DMS79 treated with DMSO at 0.1 percent for 48 hours (cell line): ENCODE measurements around the gene CMIP.

Source experiments
- DNase-seq: peaks from one replicate; lab custom pipeline; 2025; lab: John Stamatoyannopoulos, UW

CMIP gene

DNA sequence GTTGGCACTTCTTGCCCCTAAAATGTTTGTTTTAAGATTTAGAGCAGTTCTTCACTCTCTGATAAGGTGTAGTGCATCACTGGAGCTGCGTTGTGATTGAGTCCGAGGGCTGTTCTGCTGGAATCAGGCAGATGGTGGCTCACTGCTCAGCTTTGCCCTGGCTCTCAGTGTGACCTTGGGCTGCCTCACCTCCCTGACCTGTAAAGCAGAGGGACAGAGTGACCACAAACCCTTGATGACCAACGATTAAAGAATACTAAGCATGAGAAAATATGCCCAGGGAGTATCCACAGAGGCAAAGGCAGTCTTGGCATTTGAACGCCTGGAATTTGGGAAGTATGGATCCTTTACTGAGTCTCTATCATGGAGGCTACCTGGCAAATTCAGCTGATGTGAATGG lies 18.1 kb downstream of the CMIP start:
- no peak for DNase-seq

DNA sequence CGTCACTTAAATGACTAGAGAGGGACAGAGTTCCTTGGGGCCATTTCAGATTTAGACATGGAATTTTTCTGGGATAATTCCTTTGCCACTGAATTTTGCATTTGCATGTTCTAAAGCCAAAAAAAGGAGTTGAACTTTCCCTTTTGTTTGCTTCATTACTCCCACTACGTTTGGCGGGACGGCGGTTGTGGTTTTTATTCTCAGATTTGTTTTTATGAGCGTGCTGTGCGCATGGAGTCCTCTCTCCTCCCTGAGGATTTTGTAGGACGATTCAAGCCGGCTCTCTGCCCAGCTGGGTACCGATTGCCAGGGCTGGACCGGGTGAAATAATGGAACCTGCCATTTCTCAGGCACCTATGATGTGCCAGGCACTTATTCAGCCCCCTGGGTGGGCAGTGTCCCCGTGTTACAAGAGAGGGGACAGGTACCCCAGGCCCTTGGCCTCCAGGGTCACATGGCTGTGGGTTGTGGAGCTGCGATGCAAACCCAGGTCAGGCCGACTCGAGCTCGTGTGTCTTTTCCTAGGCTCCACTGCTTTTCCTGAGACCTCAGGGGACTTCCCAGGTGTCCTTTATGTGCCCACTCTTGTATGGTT lies 18.8 kb downstream of the CMIP start:
- no peak for DNase-seq

GRCh38 chr16:81464279-81464678 lies 19.7 kb downstream of the CMIP start:
- DNase-seq: no peak

DNA sequence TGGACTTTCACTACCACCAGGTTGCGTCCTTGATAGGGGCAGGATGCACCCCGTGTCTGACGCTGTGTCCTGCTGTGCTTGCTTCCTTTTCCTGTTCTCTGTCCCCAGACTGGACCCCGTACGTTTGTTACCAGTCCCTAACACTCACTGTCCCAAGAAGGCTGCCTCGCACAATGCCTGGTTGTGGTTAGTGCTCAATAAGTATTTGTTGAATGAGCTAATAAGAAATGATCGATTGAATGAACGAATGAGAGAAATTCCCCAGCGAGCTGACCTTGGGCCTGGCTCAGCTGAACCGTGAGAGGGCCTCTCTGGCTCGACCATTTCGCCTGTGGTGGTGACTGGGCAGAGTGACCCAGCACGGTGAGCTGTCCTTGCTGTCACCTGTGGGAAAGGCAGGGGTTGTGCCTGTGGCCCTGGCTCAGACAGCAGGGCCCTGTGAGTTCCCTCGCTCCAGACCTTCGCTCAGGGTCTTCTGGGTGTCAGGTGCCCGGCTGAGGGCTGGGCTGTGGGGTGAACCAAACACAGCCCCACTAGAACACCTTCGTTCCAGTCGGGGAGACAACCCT lies 20.9 kb downstream of the CMIP start:
- DNase-seq: no peak

DNA sequence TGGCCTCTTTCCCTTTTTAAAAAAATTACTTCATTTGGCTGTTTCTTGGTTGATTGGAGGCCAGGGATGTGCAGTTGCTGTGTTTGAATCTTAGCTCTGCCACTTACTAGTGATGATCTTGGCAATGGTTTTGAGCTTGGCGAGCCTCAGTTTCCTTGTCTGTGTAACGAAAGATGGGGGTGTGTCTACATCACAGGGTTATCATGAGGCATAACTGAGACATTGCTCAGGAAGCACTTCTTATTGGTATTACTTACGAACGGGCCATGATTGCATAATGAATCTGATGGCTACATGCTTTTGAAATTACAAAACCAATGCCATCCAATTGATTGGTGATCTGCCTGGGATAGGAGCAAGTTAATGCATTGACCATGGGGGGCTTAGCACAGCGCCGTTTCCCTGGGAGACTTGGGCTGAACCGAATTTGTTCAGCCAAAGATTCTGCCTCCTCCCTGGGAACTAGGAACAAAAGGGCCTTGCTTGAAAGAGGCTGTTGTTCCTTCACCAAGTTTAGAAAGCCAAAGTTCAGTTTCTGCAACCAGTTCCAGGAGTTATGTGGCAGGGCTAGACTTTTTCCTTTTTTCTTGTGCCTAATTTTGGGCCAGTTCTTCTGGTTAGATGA lies 21.9 kb downstream of the CMIP start:
- DNase-seq: no peak

- DNase-seq: no peak
These were observed 22.5 kb downstream of the CMIP start for GRCh38 chr16:81467072-81467471.

DNA sequence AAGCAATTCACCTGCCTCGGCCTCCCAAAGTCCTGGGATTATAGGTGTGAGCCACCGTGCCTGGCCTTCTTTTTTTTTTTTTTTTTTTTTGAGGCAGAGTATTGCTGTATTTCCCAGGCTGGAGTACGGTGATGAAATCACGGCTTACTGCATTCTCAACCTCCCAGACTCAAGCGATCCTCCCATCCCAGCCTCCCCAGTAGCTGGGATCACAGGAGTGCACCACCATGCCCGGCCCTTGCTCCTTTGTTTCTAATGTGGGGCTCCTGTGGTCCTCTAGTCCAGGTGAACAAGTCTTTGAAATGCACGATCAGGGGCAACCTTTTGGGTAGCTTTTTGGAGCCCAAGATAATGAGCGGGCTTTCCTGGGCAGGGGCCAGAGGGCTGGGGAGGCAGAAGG lies 23.2 kb downstream of the CMIP start:
- no peak for DNase-seq

GRCh38 chr16:81468269-81468902 lies 23.8 kb downstream of the CMIP start:
- no peak for DNase-seq

DNA sequence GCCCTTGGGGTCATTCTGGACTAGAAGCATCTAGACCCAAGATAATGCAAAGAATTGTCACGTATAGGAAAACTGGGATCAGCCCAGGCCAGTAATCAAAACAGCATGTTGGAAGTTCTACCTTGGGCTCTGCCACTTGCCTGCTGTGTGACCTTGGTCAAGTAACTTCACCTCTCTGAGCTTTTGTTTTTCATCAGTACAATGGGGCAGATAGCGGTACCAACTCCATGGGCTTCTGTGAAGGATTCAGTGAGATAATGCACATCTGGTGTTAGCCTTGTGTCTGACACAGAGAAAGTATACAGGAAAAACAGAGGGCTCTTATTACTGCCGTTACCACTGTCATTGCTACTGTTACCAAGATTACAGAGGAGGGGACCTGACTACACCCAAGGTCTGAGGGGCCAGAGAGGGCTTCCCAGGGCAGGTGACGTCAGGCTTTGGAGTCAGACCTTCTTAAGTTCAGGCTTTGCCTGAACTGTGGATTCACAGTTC lies 24.6 kb downstream of the CMIP start:
- DNase-seq: no peak

- no peak for DNase-seq
These were observed 25.3 kb downstream of the CMIP start for GRCh38 chr16:81469710-81470535.

DNA sequence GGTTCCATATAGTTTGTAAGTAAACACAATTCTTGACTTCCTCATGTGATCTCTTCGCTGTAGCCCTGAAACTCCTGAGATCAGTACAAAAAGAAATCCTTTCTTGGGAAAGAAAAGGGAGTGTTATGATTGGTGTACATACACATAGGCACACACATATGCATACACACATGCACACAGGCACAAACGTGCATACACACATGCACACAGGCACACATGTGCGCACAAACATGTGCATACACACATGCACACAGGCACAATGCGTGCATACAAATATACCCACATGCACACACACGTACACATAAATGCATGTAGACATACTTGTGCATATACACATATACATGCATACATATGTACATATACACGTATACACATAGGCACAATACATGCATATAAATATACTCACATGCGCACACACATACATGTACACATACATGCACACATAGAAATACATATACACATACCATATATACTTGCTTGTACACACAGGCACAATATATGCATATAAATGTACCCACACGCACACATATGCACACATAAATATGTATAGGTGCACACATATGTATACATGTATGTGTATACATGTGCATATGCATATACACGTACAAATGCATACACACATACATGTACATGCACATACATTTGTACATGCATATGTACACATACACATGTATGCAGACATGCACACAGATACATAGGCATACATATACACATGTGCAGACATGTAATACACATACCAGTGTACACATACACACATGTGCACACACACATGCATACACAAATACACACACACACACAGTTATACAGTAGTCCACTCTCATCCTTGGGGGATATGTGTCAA lies 26.4 kb downstream of the CMIP start:
- DNase-seq: no peak

GRCh38 chr16:81471882-81472281 lies 27.3 kb downstream of the CMIP start:
- no peak for DNase-seq

DNA sequence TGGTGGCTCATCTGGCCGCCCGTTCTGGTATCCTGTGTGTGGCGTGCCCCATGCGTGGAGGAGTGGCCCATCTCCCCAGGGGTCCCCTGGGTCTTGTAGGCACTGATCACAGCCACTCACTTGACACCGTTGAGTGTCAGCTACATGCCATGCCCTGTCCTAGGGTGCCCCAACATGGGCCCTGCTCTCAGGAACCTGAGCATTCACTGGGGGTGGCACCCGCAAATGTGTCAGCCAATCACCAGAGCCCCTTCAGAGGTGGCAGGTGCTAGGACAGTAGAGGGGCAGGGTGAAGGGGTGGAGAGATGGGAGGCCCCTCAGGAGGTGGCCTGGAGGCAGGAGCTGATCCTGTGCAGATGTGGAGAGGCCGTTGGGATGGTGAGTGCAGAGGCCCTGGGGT lies 27.8 kb downstream of the CMIP start:
- DNase-seq: no peak

- DNase-seq: no peak
These were observed 28.5 kb downstream of the CMIP start for GRCh38 chr16:81473066-81473488.

DNA sequence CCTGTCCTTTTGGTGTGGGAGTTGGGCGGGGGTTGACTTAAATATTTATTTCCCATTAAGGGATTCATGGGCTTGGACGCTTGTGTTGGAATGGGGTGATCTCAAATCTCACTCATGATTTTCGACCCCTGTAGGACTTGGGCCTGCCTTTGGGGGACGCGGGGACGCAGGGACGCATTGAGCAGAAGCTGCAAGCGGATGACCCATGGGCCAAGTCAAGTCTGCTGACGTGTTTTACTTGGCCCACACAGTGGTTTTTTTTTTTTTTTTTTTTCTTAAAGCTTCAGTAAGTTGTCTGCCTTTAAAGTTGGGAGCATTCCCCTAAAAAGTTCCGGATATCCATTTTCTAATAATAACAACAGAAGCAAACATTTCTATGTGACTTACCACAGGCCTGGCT lies 28.9 kb downstream of the CMIP start:
- DNase-seq: no peak

DNA sequence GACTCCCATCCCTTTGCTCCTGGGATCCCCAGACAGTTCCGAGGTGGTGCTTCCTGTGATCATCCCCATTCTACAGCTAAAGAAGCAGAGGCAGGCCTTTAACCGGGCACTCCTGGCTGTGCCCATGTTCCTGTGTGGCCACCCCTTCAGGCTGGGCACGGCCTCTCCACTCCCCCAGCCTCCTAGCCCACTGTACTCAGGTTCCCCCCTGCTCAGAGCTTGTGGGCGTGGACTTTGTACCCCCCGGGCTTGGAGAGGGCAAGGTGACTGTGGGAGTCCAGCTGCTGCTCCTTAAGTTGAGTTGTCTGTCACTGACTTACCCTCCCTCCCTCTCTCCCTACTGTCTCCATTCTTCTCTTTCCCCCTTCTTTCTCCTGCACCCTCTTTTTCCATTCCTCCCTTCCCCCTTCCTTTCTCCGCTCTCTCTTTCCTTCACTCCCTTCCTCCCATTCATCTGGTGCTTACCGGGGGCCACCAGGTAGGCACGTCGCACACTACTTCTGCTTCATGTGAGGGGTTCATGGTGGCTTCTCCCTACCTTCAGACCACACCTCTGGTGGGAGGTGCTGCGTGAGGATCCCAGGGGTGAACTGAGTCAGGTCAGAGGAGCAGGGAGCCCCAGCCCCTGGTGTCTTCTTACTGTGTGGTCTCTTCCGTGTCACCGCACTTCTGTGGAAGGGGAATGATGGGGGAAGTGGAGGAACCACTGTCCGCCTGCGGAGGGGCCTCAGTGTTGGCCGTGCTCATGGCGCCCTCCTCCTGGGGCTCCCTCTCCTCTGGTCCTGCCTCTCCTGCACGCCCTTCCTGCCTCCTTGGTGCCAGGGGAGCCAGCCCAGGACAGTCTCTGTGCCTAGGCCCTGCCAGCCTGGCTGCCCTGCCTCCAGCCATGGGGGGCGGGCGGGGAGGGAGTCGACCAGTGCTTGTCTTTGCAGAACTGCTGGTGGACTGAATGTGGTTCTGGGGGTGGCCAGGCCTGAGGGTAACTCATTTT lies 29.7 kb downstream of the CMIP start:
- no peak for DNase-seq

- DNase-seq: no peak
These were observed 33.4 kb downstream of the CMIP start for GRCh38 chr16:81477697-81478693.

DNA sequence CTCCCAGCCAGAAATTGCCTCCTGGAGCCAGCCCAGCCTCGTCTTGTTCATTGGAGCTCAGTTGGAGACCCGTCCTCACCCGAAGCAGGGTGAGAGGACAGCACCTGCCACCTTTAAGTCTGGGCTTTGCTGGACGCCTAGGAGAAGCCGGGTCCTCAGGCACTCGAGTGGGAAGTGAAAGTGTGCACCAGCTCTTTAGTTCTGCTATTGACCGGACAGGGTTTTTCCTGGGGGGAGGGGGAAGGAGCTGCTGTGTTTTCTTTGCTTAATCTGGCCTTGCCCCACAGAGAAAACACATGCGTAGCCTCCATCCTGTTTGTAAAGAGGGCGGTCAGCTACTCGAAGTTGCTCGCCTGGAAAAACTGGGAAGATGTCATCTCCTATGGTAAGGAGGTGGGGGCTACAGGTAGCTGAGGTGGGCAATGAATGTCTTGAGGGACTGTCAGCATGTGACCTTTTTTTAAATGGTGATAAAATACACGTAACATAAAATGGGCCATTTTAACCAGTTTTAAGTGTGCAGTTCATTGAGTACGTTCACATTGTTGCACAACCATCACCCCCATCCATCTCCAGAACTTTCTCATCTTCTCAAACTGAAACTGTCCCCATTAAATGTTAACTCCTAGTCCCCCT lies 34.4 kb downstream of the CMIP start:
- DNase-seq: no peak
